Measurements from ENCODE around the gene ACTA2.

ACTA2 gene

DNA sequence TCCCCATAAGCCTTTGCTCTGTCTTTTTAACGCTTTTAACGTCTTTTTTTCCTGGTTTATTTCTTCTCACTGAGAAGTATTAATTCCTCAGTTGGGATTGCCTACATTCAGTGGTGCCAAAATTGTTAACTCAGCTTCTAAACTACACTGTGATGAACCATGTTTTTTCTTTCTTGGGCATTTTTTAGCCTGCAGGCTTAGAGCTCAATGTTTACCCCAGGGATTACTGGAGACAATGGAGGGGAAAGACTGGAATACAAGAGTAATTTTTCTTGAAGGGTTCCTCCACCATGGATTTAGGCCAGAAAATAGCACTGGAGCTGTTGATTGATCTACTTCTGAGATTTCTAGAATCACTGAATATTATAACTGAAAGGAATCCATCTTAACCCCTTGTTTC is 52.7 kb downstream of the ACTA2 start:
- Histone ChIP-seq H3K36me3 (ENCODE audit: control insufficient read depth in 1 of 2, insufficient read depth in 2 of 2, low read length in 2 of 2) (peaks cover 0 to 9% of the 10 kb centered on the region in 2 donors), H3K27ac (ENCODE audit: low read depth, low read length) (no peak overlapping the region), H3K27me3 (ENCODE audit: control insufficient read depth in 1 of 2, insufficient read depth in 2 of 2, low read length in 2 of 2) (no peaks in the 10 kb centered on the region), H3K4me3 (ENCODE audit: low read depth in 1 of 2, low read length in 2 of 2) (no peak overlapping the region), H3K9ac (ENCODE audit: low read depth in 1 of 2, low read length in 2 of 2) (no peak overlapping the region), H3K4me1 (ENCODE audit: control insufficient read depth in 1 of 2, insufficient read depth in 2 of 2, low read length in 2 of 2) (peaks cover 70 to 74% of the 10 kb centered on the region in 2 donors), H3K9me3 (ENCODE audit: control insufficient read depth in 1 of 2, low read length in 2 of 2) (no peaks in the 10 kb centered on the region)

DNA sequence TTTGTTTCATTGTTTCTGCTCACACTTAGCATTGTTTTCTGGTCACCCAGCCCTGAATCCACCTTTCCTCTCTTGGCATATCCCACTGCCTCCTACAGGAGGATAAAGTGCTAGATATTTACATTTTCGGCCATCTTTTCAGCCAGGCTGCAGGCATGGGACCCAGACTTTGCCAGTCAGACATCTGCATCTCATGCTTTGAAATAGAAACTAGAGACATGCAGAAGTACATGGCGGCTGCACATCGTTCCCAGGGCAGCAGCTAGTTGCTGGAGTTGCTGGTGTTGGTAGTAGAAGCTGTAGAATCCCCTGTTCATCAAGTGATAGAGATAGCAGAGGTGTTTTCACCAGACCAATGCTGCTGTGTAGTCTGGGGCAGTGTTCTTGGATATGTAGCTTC is 53.8 kb downstream of the ACTA2 start:
- H3K27me3 ChIP-seq (ENCODE audit: control insufficient read depth in 1 of 2, insufficient read depth in 2 of 2, low read length in 2 of 2): no peaks in the 10 kb centered on the region
- no peaks in the 10 kb centered on the region for H3K9me3 ChIP-seq (ENCODE audit: control insufficient read depth in 1 of 2, low read length in 2 of 2)
- H3K9ac ChIP-seq (ENCODE audit: low read depth in 1 of 2, low read length in 2 of 2): no peak overlapping the region
- peaks cover 0 to 9% of the 10 kb centered on the region in 2 donors for H3K36me3 ChIP-seq (ENCODE audit: control insufficient read depth in 1 of 2, insufficient read depth in 2 of 2, low read length in 2 of 2)
- H3K4me3 ChIP-seq (ENCODE audit: low read depth in 1 of 2, low read length in 2 of 2): no peak overlapping the region
- H3K27ac ChIP-seq (ENCODE audit: low read depth, low read length): no peak overlapping the region
- H3K4me1 ChIP-seq (ENCODE audit: control insufficient read depth in 1 of 2, insufficient read depth in 2 of 2, low read length in 2 of 2): peaks cover 72 to 74% of the 10 kb centered on the region in 2 donors

DNA sequence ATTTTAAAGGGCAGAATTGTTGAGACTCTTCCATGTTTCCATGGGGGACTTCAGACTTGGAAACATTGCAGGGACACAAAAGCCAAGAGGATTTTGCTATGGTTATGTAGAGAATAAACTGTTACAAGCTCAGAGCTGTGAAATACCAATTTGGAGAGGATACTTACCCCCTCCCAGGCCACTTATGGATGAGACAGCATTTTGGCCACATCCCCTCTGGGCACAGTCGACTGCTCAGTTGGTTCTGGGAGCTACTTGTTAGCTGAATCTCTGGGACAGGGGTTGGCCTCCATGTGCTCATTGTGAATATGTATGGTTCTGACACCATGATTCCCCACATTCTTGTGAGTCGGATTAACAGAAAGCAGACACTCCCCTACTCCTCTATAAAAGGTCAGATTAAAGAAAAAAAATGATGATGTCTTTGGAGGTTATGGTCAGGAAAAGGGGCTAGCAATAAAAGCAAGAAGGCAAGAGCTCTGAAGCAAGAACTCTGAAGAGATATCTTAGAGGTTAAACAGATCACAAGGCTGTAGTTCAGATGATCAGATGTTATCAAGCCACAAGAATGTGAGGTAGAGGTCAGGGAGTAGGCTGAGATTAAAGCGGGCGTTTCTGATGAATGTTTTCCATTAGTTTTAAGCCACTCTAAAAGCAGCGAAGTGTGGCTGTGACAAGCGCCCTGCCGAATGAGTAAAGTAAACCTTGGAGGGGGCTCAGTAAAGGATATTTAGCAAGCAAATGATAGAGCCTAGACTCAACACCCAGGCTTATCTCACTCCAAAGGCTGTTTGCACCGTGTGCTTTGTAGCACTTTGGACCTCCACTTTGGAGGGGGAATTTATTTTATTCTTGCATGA is 55.3 kb downstream of the ACTA2 start:
- Histone ChIP-seq H3K27ac (ENCODE audit: low read depth, low read length) (peak overlapping the region; percentile 69), H3K9ac (ENCODE audit: low read depth in 1 of 2, low read length in 2 of 2) (peak overlapping the region in 1 of 2 donors; percentile 53), H3K9me3 (ENCODE audit: control insufficient read depth in 1 of 2, low read length in 2 of 2) (no peaks in the 10 kb centered on the region), H3K4me3 (ENCODE audit: low read depth in 1 of 2, low read length in 2 of 2) (peak overlapping the region in 1 of 2 donors; percentile 13), H3K27me3 (ENCODE audit: control insufficient read depth in 1 of 2, insufficient read depth in 2 of 2, low read length in 2 of 2) (no peaks in the 10 kb centered on the region), H3K36me3 (ENCODE audit: control insufficient read depth in 1 of 2, insufficient read depth in 2 of 2, low read length in 2 of 2) (peaks cover 0 to 5% of the 10 kb centered on the region in 2 donors), H3K4me1 (ENCODE audit: control insufficient read depth in 1 of 2, insufficient read depth in 2 of 2, low read length in 2 of 2) (peaks cover 65 to 71% of the 10 kb centered on the region in 2 donors)

DNA sequence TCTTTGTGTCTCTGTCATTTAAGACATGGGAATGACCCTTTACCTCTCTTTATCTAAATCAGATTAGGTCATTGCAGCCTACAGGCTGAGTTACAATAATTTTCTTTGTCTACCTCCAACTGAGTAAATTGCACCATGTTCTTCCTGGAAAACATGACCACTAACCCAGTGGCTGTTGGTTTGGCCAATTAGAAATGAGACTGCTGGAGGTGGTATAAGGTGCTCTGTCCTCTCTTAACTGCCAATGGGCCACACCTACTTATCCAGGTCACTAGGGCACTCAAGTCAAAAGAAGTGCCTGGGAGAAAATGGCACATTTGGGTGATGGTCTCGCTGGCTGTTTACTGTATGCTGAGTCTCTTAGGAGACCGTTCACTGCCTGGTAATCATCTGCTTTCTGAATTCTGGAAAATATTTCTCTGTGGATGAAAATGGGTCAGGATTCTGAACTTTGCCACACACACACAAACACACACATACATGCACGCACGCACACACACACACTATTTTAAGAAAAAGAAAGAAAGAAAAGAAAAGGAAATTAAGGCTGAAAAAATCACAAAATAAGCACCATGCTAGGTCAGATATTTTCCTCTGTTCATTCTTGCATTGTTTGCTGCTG is 56.1 kb downstream of the ACTA2 start:
- Histone ChIP-seq H3K4me1 (ENCODE audit: control insufficient read depth in 1 of 2, insufficient read depth in 2 of 2, low read length in 2 of 2) (peaks cover 58 to 64% of the 10 kb centered on the region in 2 donors), H3K4me3 (ENCODE audit: low read depth in 1 of 2, low read length in 2 of 2) (peak overlapping the region; percentile 10 to 13), H3K9me3 (ENCODE audit: control insufficient read depth in 1 of 2, low read length in 2 of 2) (no peaks in the 10 kb centered on the region), H3K27me3 (ENCODE audit: control insufficient read depth in 1 of 2, insufficient read depth in 2 of 2, low read length in 2 of 2) (no peaks in the 10 kb centered on the region), H3K27ac (ENCODE audit: low read depth, low read length) (peak overlapping the region; percentile 69), H3K36me3 (ENCODE audit: control insufficient read depth in 1 of 2, insufficient read depth in 2 of 2, low read length in 2 of 2) (no peaks in the 10 kb centered on the region), H3K9ac (ENCODE audit: low read depth in 1 of 2, low read length in 2 of 2) (peak overlapping the region in 1 of 2 donors; percentile 53)

DNA sequence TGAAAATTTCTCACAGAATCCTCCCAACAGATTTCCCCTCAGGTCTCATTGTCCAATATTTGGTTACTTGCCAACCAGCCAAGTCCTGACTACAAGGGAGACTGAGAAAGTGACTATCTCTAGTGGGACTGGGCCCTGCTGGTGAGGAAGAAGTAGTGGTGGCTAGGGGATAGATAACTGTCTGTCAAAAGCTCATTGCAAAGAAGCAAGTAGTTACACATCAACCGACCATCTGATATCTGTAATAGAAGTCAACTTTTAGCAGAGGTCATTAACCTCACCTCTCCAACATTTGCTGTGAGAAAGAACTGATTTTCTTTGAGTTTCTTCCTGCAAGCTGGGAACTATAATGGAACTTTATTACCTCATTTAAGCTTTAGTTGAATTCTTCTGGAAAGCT is 57.3 kb downstream of the ACTA2 start:
- H3K36me3 ChIP-seq (ENCODE audit: control insufficient read depth in 1 of 2, insufficient read depth in 2 of 2, low read length in 2 of 2): no peaks in the 10 kb centered on the region
- no peak overlapping the region for H3K4me3 ChIP-seq (ENCODE audit: low read depth in 1 of 2, low read length in 2 of 2)
- H3K9ac ChIP-seq (ENCODE audit: low read depth in 1 of 2, low read length in 2 of 2): peak overlapping the region in 1 of 2 donors; percentile 21
- no peak overlapping the region for H3K27ac ChIP-seq (ENCODE audit: low read depth, low read length)
- H3K27me3 ChIP-seq (ENCODE audit: control insufficient read depth in 1 of 2, insufficient read depth in 2 of 2, low read length in 2 of 2): no peaks in the 10 kb centered on the region
- peaks cover 49 to 53% of the 10 kb centered on the region in 2 donors for H3K4me1 ChIP-seq (ENCODE audit: control insufficient read depth in 1 of 2, insufficient read depth in 2 of 2, low read length in 2 of 2)
- no peaks in the 10 kb centered on the region for H3K9me3 ChIP-seq (ENCODE audit: control insufficient read depth in 1 of 2, low read length in 2 of 2)

DNA sequence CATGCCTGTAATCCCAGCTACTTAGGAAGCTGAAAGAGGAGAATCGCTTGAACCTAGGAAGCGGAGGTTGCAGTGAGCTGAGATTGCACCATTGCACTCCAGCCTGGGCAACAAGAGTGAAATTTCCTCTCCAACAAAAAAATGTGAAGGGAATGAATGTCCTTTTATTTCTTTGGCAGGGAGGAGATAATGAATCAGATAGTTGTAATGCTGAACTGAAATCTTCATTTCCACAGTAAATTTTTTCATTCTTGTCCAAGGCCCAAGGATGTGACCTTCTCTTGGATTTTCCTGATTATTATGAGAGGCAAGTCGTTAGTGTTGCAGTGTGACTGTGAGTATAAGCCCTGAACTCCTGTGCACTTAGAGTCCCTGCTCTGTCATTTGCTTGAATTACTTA is 59.0 kb downstream of the ACTA2 start:
- Histone ChIP-seq H3K27ac (ENCODE audit: low read depth, low read length) (no peak overlapping the region), H3K9me3 (ENCODE audit: control insufficient read depth in 1 of 2, low read length in 2 of 2) (no peaks in the 10 kb centered on the region), H3K9ac (ENCODE audit: low read depth in 1 of 2, low read length in 2 of 2) (peak overlapping the region in 1 of 2 donors; percentile 10), H3K36me3 (ENCODE audit: control insufficient read depth in 1 of 2, insufficient read depth in 2 of 2, low read length in 2 of 2) (no peaks in the 10 kb centered on the region), H3K4me1 (ENCODE audit: control insufficient read depth in 1 of 2, insufficient read depth in 2 of 2, low read length in 2 of 2) (peaks cover 43 to 47% of the 10 kb centered on the region in 2 donors), H3K4me3 (ENCODE audit: low read depth in 1 of 2, low read length in 2 of 2) (no peak overlapping the region), H3K27me3 (ENCODE audit: control insufficient read depth in 1 of 2, insufficient read depth in 2 of 2, low read length in 2 of 2) (no peaks in the 10 kb centered on the region)

DNA sequence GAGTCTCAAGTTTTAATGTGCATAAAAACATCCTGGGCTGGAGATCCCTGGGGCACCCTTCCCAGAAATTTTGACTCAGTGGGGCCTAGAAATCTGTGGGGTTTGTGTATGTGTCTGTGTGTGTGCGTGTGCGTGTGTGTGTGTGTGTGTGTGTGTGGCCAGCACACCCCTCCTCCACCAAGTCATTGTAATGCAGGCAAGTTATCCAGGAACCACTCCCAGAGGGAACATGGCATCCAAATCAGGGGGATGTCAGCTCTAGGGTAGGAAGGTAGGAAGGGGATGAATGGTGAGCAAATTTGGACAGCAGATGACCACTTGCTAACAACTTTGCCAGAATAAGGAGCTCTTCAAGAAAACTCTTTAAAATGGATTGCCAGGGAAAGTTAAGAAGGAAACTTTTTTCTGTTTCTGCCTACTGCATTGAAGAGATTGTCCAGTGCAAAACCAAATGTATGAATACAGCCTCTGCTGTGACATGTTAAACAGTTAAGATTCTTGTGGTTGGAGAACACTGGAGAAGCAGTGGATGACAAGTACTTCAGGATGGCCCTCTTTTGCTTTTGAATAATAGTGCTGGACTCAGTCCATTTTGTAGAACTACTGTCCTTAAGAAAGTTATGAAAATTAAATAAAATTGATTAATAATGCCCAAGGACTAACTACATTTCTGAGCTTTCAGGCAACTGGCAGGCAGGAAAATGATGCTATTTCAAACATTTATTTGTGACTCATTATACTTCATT is 60.2 kb downstream of the ACTA2 start:
- Histone ChIP-seq H3K27ac (ENCODE audit: low read depth, low read length) (no peak overlapping the region), H3K9me3 (ENCODE audit: control insufficient read depth in 1 of 2, low read length in 2 of 2) (no peaks in the 10 kb centered on the region), H3K27me3 (ENCODE audit: control insufficient read depth in 1 of 2, insufficient read depth in 2 of 2, low read length in 2 of 2) (no peaks in the 10 kb centered on the region), H3K9ac (ENCODE audit: low read depth in 1 of 2, low read length in 2 of 2) (no peak overlapping the region), H3K36me3 (ENCODE audit: control insufficient read depth in 1 of 2, insufficient read depth in 2 of 2, low read length in 2 of 2) (no peaks in the 10 kb centered on the region), H3K4me1 (ENCODE audit: control insufficient read depth in 1 of 2, insufficient read depth in 2 of 2, low read length in 2 of 2) (peaks cover 35 to 41% of the 10 kb centered on the region in 2 donors), H3K4me3 (ENCODE audit: low read depth in 1 of 2, low read length in 2 of 2) (no peak overlapping the region)

DNA sequence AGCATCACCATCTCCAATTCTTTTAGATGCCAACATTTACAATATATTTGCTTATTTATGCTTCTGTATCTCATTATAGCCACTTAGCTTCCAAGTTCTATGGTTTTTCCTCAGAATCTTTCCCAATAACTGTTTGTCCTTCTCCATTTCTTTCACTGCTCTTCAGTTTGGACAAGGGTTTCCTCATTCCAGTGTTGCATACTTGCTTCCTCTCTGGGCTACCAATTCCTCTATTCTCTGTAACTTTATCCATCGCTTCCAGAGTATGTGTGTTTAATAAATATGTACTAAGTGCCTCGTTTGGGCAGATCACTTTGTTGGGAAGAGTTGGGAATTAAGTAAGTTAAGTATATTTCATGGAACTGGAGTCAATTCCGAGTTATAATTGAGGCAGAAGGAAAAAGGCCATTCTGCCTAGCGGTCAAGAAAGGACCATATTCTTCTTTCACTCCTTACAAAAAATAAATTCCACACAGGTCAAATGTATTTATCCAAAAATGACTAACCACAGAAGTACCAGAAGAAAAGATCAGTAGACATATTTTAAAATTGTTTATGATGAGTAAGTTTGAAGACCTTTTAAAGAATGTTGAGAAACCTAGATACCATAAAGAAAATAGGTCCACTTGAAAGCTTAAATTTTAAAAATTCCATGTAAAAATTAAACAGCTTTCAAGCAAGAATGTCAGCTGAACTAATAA is 61.7 kb downstream of the ACTA2 start:
- H3K27ac ChIP-seq (ENCODE audit: low read depth, low read length): no peak overlapping the region
- no peaks in the 10 kb centered on the region for H3K9me3 ChIP-seq (ENCODE audit: control insufficient read depth in 1 of 2, low read length in 2 of 2)
- no peaks in the 10 kb centered on the region for H3K36me3 ChIP-seq (ENCODE audit: control insufficient read depth in 1 of 2, insufficient read depth in 2 of 2, low read length in 2 of 2)
- no peak overlapping the region for H3K4me3 ChIP-seq (ENCODE audit: low read depth in 1 of 2, low read length in 2 of 2)
- no peaks in the 10 kb centered on the region for H3K27me3 ChIP-seq (ENCODE audit: control insufficient read depth in 1 of 2, insufficient read depth in 2 of 2, low read length in 2 of 2)
- peaks cover 24 to 25% of the 10 kb centered on the region in 2 donors for H3K4me1 ChIP-seq (ENCODE audit: control insufficient read depth in 1 of 2, insufficient read depth in 2 of 2, low read length in 2 of 2)
- no peak overlapping the region for H3K9ac ChIP-seq (ENCODE audit: low read depth in 1 of 2, low read length in 2 of 2)

DNA sequence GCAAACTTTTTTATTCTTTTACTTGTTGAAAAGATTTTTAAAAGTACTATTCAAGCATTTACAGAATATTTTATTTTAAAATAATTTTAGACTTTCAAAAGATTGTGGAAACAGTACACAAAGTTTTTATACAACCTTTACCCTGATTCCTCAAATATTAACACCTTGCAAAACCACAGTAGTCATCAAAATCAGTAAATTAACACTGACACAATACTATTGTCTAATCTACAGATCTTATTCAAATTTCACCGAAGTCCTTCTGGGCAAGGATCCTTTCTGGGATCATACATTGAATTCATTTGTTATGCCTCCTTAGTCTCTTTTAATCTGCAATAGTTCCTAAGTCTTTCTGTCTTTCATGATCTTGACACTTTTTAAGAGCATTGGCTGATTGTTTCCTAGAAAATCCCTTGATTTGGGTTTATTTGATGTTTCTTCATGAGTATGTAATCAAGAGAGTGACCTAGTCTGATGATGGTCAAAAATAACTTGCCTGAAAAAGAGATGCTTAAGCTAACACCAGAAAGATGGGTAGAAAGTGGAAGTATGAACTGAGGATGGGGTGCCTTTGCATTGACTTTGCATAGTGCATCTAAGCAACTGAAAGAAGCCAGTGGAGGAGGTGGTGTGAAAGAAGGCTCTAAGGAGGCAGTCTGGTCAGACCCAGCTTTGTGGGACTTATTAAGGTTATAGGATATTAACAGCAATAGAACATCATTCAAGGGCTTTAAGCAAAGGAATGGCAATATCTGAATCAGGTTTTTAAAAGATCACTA is 62.8 kb downstream of the ACTA2 start:
- Histone ChIP-seq H3K4me1 (ENCODE audit: control insufficient read depth in 1 of 2, insufficient read depth in 2 of 2, low read length in 2 of 2) (peaks cover 14 to 18% of the 10 kb centered on the region in 2 donors), H3K27ac (ENCODE audit: low read depth, low read length) (no peak overlapping the region)

More for the DNA sequence above, 62.8 kb downstream of the ACTA2 start:
- H3K27me3 ChIP-seq (ENCODE audit: control insufficient read depth in 1 of 2, insufficient read depth in 2 of 2, low read length in 2 of 2): no peaks in the 10 kb centered on the region
- no peak overlapping the region for H3K4me3 ChIP-seq (ENCODE audit: low read depth in 1 of 2, low read length in 2 of 2)
- no peak overlapping the region for H3K9ac ChIP-seq (ENCODE audit: low read depth in 1 of 2, low read length in 2 of 2)
- no peaks in the 10 kb centered on the region for H3K9me3 ChIP-seq (ENCODE audit: control insufficient read depth in 1 of 2, low read length in 2 of 2)
- H3K36me3 ChIP-seq (ENCODE audit: control insufficient read depth in 1 of 2, insufficient read depth in 2 of 2, low read length in 2 of 2): no peaks in the 10 kb centered on the region

Data from duodenal mucosa (tissue), 2 donors.